HepG2 (cell line): ENCODE results near the gene COMP.

Experiments
- ZBTB37 ChIP-seq: sonication (generic); formaldehyde crosslinking; IDR thresholded peaks from 2 replicates; pipeline ENCODE4 v1.4.0; 2020; ENCODE audit warnings: mild to moderate bottlenecking, missing genetic modification reagents
- ZNF614 ChIP-seq: IDR thresholded peaks from 2 replicates; pipeline ENCODE4 v1.6.1; 2018; ENCODE audit warnings: missing biosample characterization, missing genetic modification reagents, inconsistent platforms, borderline replicate concordance

GRCh38 chr19:18769989-18770528, 21.0 kb downstream of the COMP start:
- no peak for TF ChIP-seq ZBTB37
- no peak for TF ChIP-seq ZNF614 (CRISPR knock-in tag)
